HG03565 (cell line): ENCODE results near the gene MGRN1.

Source experiments
- ATAC-seq: cut with Tn5 transposase; IDR thresholded peaks from one replicate; pipeline ENCODE4 v1.9.1; 2021; ENCODE audit warnings: mild to moderate bottlenecking, moderate library complexity; ENCODE audit not compliant: unreplicated experiment

Gene MGRN1

DNA sequence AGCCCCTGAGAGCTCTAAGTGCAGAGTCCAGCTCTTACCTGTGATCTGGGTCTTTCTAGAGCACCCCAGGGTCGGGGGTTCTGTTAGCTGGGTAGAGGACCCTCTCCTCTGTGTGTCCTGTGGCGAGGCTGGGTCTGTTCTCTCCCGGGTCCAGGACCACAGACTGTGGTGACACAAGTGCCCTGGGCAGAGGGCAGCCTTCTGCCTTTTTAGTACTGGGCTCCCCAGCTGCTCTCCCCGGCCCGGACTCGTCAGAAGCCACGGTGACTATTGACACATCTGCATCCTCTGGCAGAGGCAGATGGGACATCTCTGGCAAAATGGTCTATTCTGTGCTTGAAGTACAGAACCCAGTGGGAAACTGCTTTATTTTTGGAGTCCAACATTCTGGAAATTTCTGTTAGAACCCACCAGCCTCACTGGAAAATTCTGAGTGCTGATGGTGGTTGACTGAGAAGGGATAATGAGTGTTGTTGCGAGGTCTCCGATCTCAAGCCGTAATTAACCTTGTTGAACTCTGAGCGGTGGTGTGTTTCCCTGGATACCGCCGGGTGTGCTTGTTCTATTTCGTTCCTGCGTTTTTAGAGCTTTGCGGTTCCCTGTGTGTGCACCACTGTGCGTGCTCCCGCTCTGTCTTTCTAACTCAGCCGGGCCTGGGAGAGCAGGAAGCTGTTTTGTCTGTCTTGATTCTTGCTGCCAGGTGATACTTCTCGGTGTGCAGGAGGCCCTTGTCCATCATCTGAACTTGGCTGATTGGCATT is 42.8 kb downstream of the MGRN1 start:
- no peak for ATAC-seq

GRCh38 chr16:4668313-4668960 is 43.8 kb downstream of the MGRN1 start:
- ATAC-seq, result no peak

- no peak for ATAC-seq
Observed at GRCh38 chr16:4673387-4674046, 48.9 kb downstream of the MGRN1 start.

GRCh38 chr16:4674926-4675530 is 50.4 kb downstream of the MGRN1 start:
- ATAC-seq, result no peak

- ATAC-seq, result no peak
Observed at GRCh38 chr16:4675864-4676786, 51.5 kb downstream of the MGRN1 start.

DNA sequence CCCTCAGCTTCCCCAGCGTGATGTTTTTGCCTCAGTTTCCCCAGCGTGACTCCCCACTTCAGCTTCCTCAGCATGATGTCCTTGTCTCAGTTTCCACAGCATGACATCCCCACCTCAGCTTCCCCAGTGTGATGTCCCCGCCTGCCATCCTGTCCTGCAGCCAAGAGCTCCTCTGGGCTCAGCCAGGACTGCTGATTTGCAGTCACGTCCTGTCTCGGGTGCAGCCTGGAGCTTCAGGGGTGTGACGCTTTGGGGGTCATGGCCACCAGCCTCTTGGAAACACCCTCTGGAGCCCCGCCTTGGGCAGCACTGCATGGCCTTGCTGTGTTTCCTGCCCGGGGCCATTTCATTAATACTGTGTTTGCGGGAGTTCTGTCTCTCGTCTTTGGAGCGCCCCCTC is 52.2 kb downstream of the MGRN1 start:
- ATAC-seq, result no peak

GRCh38 chr16:4677390-4677789 is 52.8 kb downstream of the MGRN1 start:
- no peak for ATAC-seq

- ATAC-seq, result no peak
Observed at GRCh38 chr16:4677994-4678393, 53.4 kb downstream of the MGRN1 start.

- no peak for ATAC-seq
Observed at GRCh38 chr16:4678596-4678995, 54.0 kb downstream of the MGRN1 start.

- no peak for ATAC-seq
Observed at GRCh38 chr16:4679156-4679849, 54.7 kb downstream of the MGRN1 start.

DNA sequence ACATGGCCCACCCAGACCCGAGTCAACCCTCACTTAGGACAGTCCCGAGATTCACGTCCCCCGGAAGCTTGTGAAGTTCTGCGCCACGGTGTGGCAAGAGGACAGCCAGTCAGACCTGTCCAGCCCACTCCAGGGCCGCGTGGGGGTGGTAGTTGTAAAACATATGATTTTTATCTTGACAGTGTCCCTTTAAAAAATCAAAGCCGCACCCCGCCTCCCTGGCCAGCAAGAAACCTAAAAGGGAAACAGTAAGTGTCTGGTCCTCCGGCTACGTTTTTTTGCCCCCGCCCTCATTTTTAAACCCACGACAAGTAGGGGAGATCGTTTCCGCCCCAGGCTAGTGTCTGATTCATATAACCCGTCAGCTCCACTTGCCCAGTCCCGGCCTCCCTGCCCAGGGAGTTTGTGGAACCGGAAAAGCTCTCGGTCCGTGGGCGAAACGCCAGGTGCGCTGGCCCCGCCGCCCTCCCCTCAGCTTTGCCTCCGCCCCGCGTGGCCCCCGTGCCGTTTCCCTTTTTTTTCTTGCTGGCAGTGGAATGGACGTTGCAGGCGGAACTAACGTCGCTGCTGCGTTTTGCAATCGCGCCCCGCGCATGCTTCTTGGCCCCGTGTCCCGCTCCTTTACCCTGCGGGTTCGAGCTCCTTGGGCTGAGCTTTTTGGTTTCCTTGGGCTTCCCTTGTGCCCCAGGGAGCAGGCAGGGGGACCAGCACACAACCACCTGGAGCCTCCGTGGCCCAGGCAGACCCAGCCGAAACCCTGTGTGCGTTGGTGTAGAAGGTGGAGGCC is 55.4 kb downstream of the MGRN1 start:
- no peak for ATAC-seq

GRCh38 chr16:4680673-4681470 is 56.2 kb downstream of the MGRN1 start:
- ATAC-seq, result no peak

DNA sequence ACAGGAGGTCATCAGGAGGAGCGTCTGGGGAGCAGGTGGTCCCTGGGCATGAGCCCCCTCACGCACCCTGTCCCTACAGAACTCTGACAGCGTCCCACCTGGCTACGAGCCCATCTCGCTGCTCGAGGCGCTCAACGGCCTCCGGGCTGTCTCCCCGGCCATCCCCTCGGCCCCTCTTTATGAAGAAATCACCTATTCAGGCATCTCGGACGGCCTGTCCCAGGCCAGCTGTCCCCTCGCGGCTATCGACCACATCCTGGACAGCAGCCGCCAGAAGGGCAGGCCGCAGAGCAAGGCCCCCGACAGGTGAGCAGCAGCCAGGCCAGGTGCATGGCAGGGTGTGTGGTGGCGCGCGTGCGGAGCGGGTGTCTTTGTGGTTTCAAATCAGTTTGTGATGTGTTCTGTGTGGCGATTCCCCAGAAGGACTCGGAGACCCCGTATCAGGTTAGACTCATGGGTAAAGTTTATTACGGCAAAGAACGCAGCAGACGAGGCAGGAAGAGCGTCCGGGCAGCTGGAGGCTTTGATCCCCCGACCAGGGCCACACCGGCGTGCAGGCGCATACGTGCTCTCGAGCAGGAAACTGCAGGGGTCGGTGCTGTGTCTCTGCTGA is 57.0 kb downstream of the MGRN1 start:
- no peak for ATAC-seq

- ATAC-seq, result no peak
Observed at GRCh38 chr16:4682084-4682591, 57.5 kb downstream of the MGRN1 start.

DNA sequence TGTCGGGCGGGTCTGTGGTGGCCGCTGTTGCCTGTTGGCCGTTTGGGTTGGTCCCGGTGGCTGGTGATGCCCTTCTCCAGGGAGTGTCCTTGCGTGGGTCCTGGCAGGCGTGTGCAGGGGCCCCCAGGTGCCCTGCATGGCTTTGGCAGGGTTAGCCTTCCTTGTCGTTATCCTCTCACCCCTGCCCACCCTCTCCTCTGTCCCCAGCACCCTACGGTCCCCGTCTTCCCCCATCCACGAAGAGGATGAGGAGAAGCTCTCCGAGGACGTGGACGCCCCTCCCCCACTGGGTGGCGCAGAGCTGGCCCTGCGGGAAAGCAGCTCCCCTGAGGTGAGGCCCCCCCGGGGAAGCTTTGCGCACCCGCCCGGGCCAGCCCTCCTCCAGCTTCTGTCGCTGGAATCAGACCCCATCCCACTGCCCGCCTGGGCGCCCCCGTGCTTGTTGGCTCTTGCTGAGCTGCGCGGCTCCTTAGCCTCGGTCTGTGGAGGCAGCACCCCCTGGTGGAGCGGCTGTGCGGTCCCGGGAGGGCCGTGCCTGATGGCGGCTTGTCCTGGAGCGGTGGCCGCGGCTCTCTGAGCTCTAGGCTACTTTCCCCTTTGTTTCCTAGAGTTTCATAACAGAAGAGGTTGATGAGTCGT is 58.1 kb downstream of the MGRN1 start:
- no peak for ATAC-seq

- ATAC-seq, result no peak
Observed at GRCh38 chr16:4683255-4684057, 58.8 kb downstream of the MGRN1 start.
